CD1c-positive myeloid dendritic cell (primary cell): Measurements from ENCODE around the gene SLC37A2.

Experiments used
- DNase-seq: peaks from one replicate; pipeline ENCODE4 v3.0.0-alpha.2; 2016; ENCODE audit errors: extremely low spot score

SLC37A2 gene

DNA sequence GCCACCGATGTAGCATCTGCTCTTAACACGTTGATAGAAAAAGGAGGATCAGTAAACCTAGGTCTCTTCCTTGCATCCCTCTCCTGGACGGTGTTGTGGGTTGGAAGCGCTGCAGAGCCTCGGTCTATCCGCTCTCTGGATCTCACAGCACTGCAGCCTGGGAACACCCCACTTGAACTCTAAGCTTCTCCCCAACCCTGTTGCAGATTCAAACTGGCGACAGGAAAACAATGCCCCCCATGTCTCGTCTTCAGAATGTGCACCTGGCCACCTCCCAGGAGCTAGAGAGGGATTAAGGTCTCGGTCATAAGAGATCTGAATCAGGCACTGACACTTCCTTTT is 47.9 kb downstream of the SLC37A2 start:
- peak; percentile 3 for DNase-seq

DNA sequence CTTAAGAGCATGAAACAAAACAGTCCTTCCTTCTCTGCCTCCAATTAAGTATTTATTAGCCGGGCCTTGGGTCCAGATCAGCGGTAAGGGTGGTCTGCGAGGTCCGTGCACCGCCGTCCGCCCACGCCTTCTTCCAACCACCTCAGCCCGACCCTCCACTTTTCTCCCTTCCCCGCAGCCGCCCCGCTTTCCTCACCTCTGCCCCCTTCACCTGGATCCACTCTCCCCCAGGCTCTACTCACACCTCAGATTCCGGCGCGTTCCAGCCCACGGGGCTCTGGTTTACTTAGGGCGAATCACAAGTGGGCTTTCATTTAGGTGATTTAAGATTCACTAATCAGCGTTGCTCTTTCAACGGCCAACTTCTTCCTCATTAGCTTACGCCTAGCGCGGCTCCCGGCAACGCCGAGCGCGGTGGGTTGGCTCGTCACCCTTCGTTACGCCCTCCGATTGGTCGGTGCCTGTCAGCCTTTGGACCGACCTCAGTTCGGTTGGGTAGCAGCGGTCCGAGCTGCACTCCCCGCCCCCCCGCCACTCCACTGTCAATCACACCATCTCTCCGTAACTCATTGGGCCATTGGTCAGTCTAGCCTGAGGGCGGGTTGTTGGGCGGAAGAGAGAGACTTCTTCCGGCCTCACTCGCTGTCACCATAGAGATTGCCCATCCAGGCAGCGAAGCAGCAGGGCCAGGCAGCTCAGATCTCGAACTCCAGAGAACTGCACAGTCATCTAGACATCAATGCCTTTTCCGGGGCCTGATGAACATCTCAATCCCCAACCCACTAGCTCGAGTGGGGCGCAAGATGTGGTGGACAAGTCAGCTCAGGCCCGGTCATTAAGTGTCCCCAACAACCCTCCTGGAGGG is 48.5 kb downstream of the SLC37A2 start, which contains the start of gene TMEM218:
TSS of gene TMEM218 (minus strand) at position 284 of the 865 bp plus-strand sequence. CDS start 9,385 bp downstream, outside the sequence.
- peak; percentile 99 for DNase-seq

- DNase-seq = no peak
These were observed 49.1 kb downstream of the SLC37A2 start for GRCh38 chr11:125112208-125112604.

DNA sequence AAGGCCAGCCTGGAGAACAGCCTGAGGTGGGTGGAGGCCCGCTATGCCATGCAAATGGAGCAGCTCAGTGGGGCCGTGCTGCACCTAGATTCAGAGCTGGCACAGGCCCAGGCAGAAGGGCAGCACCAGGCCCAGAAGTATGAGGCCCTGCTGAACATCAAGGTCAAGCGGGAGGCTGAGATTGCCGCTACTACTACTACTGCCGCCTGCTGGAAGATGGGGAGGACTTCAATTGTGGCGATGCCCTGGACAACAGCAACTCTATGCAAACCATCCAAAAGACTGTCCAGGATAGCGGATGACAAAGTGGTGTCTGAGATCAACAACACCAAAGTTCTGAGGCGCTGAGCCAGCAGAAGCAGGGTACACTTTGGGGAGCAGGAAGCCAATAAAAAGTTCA is 51.4 kb downstream of the SLC37A2 start:
- DNase-seq = no peak

- DNase-seq = no peak
These were observed 54.3 kb downstream of the SLC37A2 start for GRCh38 chr11:125117429-125117828.

- no peak for DNase-seq
These were observed 60.3 kb downstream of the SLC37A2 start for GRCh38 chr11:125123194-125123946.

- DNase-seq = peak; percentile 59
These were observed 61.0 kb downstream of the SLC37A2 start for GRCh38 chr11:125123947-125124617.

- peak; percentile 43 for DNase-seq
These were observed 61.5 kb downstream of the SLC37A2 start for GRCh38 chr11:125124618-125124992.

- DNase-seq = no peak
These were observed 65.3 kb downstream of the SLC37A2 start for GRCh38 chr11:125128450-125128849.

DNA sequence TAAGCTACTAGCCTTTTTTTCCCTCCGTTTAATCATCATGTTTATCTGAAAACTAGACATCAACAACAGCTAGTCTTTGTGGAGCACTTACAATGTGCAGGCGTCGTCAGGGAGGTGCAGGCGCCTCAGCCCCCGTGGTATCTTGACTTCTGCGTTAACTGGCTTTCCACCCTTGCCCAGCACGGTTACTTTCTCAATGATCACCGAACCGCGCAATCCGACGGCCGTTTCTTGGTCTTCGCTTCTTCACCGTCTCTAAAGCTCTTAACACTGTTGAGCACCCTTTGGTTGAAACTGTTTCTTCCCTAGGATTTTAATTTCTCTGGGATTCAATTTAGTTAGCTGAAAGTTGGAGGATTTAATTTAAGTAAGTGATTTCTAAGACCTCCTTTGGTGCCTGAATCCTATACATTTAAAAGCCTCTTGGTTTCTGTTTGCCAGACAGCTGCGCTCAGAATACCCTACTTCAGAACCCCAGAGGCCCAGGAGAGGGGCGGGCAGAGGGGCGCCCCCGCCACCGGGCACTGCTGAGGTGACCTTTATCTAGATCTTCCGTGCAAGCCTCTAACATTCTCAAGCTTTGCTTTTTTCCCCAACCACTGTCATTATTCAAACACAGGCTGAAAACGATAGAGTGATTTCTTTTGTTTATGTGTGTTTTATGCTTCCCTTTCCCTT is 66.3 kb downstream of the SLC37A2 start:
- DNase-seq = no peak

DNA sequence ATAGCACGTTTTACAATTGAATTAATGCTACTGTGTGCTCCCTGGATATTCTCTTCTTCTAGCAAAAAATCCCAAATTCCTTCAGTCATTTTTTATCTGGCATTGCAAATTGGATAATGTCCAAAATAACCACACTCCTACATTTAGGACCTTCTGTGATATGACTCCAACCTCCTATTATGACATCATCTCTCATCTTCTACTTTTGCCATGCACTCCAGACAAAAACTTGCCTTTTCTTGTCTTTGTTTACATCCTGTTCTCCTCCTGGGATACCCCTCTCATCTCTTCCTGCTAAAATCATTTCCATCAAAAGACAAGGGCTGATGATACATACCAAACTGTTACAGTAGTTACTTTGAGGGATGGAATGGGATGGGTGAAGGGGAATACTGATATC is 69.0 kb downstream of the SLC37A2 start:
- no peak for DNase-seq

DNA sequence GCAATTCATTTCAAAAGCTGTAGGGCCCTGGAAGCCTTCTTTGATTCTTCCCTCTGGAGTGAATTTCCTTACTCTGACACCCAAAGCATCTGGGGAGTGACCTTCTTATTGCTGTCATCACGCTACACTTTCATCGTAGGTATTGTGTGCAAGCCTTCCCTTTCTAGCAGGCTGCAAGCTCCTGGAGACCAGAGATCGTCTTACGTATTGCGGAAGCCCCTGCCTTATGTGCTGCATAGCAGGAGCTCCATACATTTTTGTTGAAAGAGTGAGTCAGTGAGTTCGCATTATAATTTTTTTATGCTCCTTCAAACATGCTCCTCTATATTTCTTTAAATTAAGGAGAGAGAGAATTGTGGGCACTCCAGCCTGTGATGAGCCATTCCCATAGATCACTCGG is 69.5 kb downstream of the SLC37A2 start:
- no peak for DNase-seq

DNA sequence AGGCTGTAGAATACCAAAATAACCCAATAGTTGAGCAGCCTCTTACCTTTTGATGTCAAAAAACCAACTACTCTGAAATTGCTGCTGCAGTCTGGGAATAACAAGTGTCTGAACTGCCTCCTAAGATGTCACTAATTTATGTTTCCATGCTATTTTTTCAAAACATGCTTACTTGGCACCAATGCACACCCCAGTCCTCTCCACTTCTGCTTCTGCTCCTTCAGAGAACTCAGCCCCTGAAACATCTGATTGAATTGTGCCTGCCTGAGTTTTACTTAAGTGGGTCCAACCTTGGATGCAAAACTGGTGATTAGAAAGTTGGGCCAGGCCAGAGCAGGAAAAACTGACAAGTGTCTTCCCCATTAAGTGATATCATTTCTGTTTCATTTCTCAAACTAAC is 72.9 kb downstream of the SLC37A2 start:
- no peak for DNase-seq

DNA sequence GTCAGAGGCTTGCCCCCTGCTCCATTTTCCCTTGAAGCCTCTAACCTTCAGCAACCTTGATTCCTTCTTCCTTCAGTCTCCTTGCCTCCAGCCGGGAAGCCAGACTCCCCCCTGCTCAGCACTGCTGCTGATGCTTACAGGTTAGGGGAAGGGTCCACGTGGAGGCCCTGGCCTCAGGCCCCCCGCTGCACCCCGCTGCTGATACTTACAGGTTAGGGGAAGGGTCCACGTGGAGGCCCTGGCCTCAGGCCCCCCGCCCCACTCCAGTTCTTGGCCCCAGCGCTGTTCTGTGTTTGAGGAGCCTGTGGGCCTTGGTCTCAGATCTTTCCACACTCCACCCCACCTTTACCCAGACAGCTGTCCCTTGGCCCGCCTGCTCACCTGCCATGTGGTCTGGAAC is 75.9 kb downstream of the SLC37A2 start:
- DNase-seq = no peak

DNA sequence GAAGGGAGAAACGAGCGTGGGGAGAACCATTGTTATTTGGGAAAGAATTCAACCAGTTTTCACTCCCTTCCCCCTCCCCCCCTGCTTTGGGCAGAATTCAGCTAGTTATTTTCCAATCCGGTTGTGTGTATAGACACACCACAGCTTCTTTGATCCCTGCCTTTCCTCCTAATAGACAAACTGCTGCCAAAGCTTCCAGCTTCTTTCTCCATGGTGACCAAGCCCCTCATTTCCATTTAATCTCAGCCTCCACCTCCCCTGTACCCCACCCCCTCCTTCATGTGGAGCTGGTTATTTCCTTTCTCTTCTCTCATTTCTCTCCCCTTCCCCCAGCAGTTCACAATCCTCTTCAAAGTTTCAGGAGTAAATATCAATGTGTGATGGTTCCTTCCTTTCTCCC is 76.7 kb downstream of the SLC37A2 start:
- DNase-seq = no peak
